Loucy (cell line): Measurements from ENCODE around the gene FMNL2.

Experiments used
- H2AFZ ChIP-seq: fragments of 200-600 bp; sonication (generic); 2 replicates; pipeline ENCODE4 v1.6.0; 2016; ENCODE audit warnings: antibody characterized with exemption, mild to moderate bottlenecking, low read length, moderate library complexity
- H3F3A ChIP-seq: fragments of 200-600 bp; 2 replicates; pipeline ENCODE4 v1.6.0; 2016; ENCODE audit warnings: antibody characterized with exemption, low read depth, mild to moderate bottlenecking
- H3K27me3 ChIP-seq: fragments of 200-600 bp; sonication (generic); 2 replicates; pipeline ENCODE4 v1.6.1; 2014; ENCODE audit warnings: low read length, mild to moderate bottlenecking; ENCODE audit not compliant: insufficient read depth, poor library complexity, severe bottlenecking
- H3K36me3 ChIP-seq: fragments of 200-600 bp; sonication (generic); 2 replicates; pipeline ENCODE4 v1.6.1; 2016; ENCODE audit warnings: low read length; ENCODE audit not compliant: insufficient read depth
- H3K4me1 ChIP-seq: fragments of 200-600 bp; sonication (generic); 2 replicates; pipeline ENCODE4 v1.5.1; 2014; ENCODE audit warnings: low read length, mild to moderate bottlenecking; ENCODE audit not compliant: insufficient read depth, poor library complexity, severe bottlenecking
- H3K4me2 ChIP-seq: fragments of 200-600 bp; sonication (generic); 2 replicates; pipeline ENCODE4 v1.6.0; 2014; ENCODE audit warnings: antibody characterized with exemption, low read length, low read depth, mild to moderate bottlenecking; ENCODE audit not compliant: poor library complexity, severe bottlenecking
- H3K4me3 ChIP-seq: fragments of 200-600 bp; sonication (generic); 2 replicates; pipeline ENCODE4 v1.5.1; 2014; ENCODE audit warnings: low read length, mild to moderate bottlenecking, mixed read lengths; ENCODE audit not compliant: poor library complexity, severe bottlenecking
- H3K79me2 ChIP-seq: fragments of 200-600 bp; sonication (generic); 2 replicates; pipeline ENCODE4 v1.6.1; 2014; ENCODE audit warnings: low read length; ENCODE audit not compliant: insufficient read depth
- H3K9ac ChIP-seq: fragments of 200-600 bp; sonication (generic); 2 replicates; pipeline ENCODE4 v1.6.0; 2014; ENCODE audit warnings: mild to moderate bottlenecking, low read depth, low read length, moderate library complexity; ENCODE audit not compliant: poor library complexity, severe bottlenecking
- H3K9me2 ChIP-seq: fragments of 200-600 bp; sonication (generic); replicated peaks from 2 replicates; pipeline ENCODE4 v1.6.1; 2016; ENCODE audit warnings: low read depth, low read length, mixed read lengths
- H3K9me3 ChIP-seq: fragments of 200-600 bp; sonication (generic); 2 replicates; pipeline ENCODE4 v1.6.1; 2014; ENCODE audit warnings: mild to moderate bottlenecking, antibody characterized with exemption, low read length, low read depth; ENCODE audit not compliant: insufficient read depth
- H4K20me1 ChIP-seq: fragments of 200-600 bp; sonication (generic); 2 replicates; pipeline ENCODE4 v1.6.0; 2014; ENCODE audit warnings: antibody characterized with exemption, low read length, mild to moderate bottlenecking; ENCODE audit not compliant: insufficient read depth, poor library complexity, severe bottlenecking
- EZH2phosphoT487 ChIP-seq: fragments of 200-600 bp; IDR thresholded peaks from 2 replicates; pipeline ENCODE4 v1.6.1; 2018; ENCODE audit warnings: antibody characterized with exemption, mild to moderate bottlenecking, moderate library complexity, borderline replicate concordance
- TF ChIP-seq, protein P1 (sequence below): fragments of 200-600 bp; sonication (generic); conservative IDR thresholded peaks from 2 replicates; pipeline ENCODE4 v1.5.1; 2014; ENCODE audit warnings: mild to moderate bottlenecking, antibody characterized with exemption, low read length

The FMNL2 gene

GRCh38 chr2:152415796-152416195, 80.8 kb downstream of the FMNL2 start:
- Histone ChIP-seq H3K36me3 (no peaks in the 10 kb centered on the region), H3K79me2 (no peaks in the 10 kb centered on the region), H3K4me2 (no peak overlapping the region), H4K20me1 (no peaks in the 10 kb centered on the region), H2AFZ (no peak overlapping the region), H3K4me1 (no peaks in the 10 kb centered on the region), H3F3A (no peaks in the 10 kb centered on the region), H3K9ac (no peak overlapping the region), H3K27me3 (no peaks in the 10 kb centered on the region), H3K4me3 (no peak overlapping the region), H3K9me2 (no peaks in the 10 kb centered on the region), H3K9me3 (no peaks in the 10 kb centered on the region)
- TF ChIP-seq EZH2phosphoT487, result no peak
- TF ChIP-seq, protein P1, sequence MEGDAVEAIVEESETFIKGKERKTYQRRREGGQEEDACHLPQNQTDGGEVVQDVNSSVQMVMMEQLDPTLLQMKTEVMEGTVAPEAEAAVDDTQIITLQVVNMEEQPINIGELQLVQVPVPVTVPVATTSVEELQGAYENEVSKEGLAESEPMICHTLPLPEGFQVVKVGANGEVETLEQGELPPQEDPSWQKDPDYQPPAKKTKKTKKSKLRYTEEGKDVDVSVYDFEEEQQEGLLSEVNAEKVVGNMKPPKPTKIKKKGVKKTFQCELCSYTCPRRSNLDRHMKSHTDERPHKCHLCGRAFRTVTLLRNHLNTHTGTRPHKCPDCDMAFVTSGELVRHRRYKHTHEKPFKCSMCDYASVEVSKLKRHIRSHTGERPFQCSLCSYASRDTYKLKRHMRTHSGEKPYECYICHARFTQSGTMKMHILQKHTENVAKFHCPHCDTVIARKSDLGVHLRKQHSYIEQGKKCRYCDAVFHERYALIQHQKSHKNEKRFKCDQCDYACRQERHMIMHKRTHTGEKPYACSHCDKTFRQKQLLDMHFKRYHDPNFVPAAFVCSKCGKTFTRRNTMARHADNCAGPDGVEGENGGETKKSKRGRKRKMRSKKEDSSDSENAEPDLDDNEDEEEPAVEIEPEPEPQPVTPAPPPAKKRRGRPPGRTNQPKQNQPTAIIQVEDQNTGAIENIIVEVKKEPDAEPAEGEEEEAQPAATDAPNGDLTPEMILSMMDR, result no peak

DNA sequence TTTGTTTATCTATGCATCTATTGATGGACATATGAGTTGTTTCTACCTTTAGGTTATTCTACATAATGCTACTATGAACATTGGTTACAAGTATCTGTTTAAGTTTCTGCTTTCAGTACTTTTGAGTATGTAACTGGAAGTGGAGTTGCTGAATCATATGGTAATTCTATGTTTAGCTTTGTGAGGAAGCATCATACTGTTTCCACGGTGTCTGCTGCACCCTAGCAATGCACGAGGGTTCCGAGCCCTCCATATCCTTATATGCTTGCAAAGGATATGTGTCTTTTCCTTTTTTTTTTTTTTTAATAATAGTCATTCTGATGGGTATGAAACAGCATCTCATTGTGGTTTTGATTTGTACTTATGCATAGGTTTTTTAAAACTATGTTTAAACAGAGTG, 83.7 kb downstream of the FMNL2 start:
- Histone ChIP-seq H3K9me3 (no peaks in the 10 kb centered on the region), H3K4me1 (no peaks in the 10 kb centered on the region), H3K9ac (no peak overlapping the region), H3K36me3 (no peaks in the 10 kb centered on the region), H4K20me1 (no peaks in the 10 kb centered on the region), H3K4me2 (no peak overlapping the region), H2AFZ (no peak overlapping the region), H3K27me3 (no peaks in the 10 kb centered on the region), H3F3A (no peaks in the 10 kb centered on the region), H3K9me2 (no peaks in the 10 kb centered on the region), H3K4me3 (no peak overlapping the region), H3K79me2 (no peaks in the 10 kb centered on the region)
- TF ChIP-seq EZH2phosphoT487, result no peak
- TF ChIP-seq, protein P1, result no peak

GRCh38 chr2:152419944-152420343, 85.0 kb downstream of the FMNL2 start:
- no peak overlapping the region for H2AFZ ChIP-seq
- H3K27me3 ChIP-seq, result no peaks in the 10 kb centered on the region
- no peaks in the 10 kb centered on the region for H3K36me3 ChIP-seq
- no peak for TF ChIP-seq EZH2phosphoT487
- H3K4me3 ChIP-seq, result no peak overlapping the region
- no peaks in the 10 kb centered on the region for H3K9me3 ChIP-seq
- no peak overlapping the region for H3K9ac ChIP-seq
- no peaks in the 10 kb centered on the region for H4K20me1 ChIP-seq
- no peaks in the 10 kb centered on the region for H3F3A ChIP-seq
- no peak overlapping the region for H3K4me2 ChIP-seq
- H3K79me2 ChIP-seq, result no peaks in the 10 kb centered on the region
- H3K9me2 ChIP-seq, result no peaks in the 10 kb centered on the region
- no peaks in the 10 kb centered on the region for H3K4me1 ChIP-seq

DNA sequence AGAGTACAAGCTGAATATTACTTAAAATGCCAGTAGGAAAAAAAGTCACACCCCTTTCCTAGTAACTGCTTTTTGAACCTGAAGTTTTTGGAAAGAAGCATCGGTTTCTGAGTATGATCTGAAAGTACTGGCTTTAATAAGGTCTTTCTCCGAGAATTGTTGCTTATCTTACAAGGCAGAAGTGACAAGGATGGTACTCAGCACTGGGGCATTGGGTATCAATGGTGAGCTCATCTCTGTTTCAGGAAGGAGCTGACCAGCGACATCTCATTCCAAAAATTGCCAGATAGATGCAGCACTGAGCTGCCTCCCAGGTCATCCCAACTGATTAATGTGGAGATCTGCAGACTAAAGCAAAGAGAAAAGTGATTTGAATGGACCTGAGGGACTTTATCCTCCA, 85.4 kb downstream of the FMNL2 start:
- Histone ChIP-seq H3K4me2 (no peak overlapping the region), H4K20me1 (no peaks in the 10 kb centered on the region), H3K4me3 (no peak overlapping the region), H3F3A (no peaks in the 10 kb centered on the region), H3K79me2 (no peaks in the 10 kb centered on the region), H3K9me3 (no peaks in the 10 kb centered on the region), H3K4me1 (no peaks in the 10 kb centered on the region), H3K27me3 (no peaks in the 10 kb centered on the region), H3K36me3 (no peaks in the 10 kb centered on the region), H3K9ac (no peak overlapping the region), H3K9me2 (no peaks in the 10 kb centered on the region), H2AFZ (no peak overlapping the region)
- TF ChIP-seq EZH2phosphoT487, result no peak
- TF ChIP-seq, protein P1, result no peak
